Activated T-helper 1 cell treated with Interleukin-2 at 50 U/mL for 16 hours (primary cell): ENCODE results near the gene LCN6.
"Not testable (repeated sequence)": the region's sequence is repeated elsewhere in the genome, so short reads cannot be mapped to it uniquely, and the experiment has no call there.

Source experiments
- DNase-seq: peaks from one replicate; pipeline ENCODE4 v3.0.0-alpha.2; 2020; ENCODE audit warnings: low read depth

The LCN6 gene

GRCh38 chr9:136724772-136725171 is 23.6 kb downstream of the LCN6 start:
- DNase-seq, result no peak

DNA sequence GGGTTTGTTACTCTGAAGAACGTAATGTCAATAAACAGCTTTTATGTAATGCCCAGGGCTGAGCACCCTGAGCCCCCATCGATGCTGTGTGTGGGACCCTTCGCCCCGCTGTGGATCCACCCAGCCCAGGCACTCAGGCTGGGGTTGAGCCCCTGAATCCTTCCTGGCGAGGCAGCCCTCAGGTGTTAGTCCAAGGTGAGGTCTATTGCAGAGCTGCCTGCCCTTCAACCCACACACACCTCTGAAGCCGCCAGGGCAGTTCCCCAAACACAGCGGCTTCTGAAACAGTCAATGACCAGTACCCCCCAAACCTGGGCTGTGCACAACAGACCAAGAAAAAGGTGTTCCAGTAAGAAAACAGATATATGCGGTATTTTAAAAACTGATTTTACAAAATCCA is 24.3 kb downstream of the LCN6 start:
- no peak for DNase-seq

- DNase-seq, result no peak
These were observed 24.9 kb downstream of the LCN6 start for GRCh38 chr9:136723362-136723976.

- no peak for DNase-seq
These were observed 25.4 kb downstream of the LCN6 start for GRCh38 chr9:136722969-136723356.

DNA sequence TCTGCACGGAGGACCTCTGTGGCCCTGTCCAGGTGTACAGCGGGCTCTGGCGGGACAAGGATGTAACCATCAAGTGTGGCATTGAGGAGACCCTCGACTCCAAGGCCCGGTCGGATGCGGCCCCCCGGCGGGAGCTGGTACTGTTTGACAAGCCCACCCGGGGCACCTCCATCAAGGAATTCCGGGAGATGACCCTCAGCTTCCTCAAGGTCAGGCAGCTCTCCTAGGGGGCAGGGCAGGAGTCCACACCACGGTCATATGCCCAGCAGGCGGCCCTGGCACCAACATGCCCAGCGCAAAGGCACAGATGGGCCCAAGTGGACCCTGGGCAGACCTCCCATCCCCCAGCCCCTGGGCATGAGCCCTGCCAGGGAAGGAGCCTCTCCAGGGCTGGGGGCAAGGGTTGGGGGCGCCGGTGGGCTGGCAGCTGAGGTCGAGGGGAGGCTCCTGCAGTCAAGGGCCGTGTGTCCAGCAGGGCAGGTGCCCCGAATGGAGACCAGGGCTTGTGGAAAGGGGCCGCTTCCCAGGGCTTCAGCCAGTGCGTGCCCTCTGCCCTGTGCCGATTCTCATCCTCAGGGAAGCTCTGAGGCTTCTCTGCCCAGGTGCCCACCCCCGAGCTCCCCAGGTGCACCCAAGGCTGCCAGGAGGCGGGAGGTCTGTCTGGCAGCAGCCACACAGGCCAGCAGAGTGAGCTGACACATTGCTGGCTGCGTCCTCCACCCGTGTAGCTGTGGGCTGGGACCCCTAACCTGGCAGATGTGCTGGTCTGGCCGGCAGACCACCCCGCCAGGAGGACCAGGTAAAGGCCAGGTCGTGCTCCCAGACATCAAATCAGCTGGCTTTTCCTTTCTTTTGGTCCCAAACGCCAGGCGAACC is 26.0 kb downstream of the LCN6 start:
- no peak for DNase-seq

DNA sequence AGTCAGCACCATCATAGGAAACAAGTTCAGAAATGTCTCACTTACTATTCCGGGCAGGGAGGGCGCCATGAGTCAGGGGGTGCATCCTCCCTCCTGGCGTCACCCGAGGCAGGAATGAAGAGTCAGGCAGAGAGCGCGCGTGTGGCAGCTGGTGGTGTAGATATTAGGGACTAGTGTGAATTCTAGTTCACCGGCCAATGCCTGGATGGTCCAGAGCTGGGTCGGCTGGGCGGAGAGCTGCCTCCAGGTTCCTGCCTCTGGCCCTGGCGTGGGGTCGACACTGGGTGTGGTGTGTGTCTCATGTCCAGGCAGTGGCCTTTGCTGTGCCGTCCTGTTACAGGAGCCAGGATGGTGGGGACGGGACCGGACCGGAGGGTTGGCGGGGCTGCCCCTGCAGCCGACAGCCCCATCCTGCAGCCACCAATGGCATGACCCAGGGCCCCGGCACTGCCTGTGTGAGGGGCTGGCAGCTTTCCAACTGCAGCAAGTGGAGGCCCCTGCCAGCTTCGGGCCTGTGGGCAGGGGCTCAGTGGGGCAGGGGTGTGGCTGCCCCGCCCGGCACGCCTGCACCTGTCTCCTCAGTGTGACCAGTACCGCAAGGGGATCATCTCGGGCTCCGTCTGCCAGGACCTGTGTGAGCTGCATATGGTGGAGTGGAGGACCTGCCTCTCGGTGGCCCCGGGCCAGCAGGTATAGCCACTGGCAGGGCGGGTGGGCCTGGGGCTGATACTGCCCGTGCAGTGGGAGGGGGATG is 26.8 kb downstream of the LCN6 start:
- no peak for DNase-seq

GRCh38 chr9:136720898-136721338 is 27.4 kb downstream of the LCN6 start:
- no peak for DNase-seq

DNA sequence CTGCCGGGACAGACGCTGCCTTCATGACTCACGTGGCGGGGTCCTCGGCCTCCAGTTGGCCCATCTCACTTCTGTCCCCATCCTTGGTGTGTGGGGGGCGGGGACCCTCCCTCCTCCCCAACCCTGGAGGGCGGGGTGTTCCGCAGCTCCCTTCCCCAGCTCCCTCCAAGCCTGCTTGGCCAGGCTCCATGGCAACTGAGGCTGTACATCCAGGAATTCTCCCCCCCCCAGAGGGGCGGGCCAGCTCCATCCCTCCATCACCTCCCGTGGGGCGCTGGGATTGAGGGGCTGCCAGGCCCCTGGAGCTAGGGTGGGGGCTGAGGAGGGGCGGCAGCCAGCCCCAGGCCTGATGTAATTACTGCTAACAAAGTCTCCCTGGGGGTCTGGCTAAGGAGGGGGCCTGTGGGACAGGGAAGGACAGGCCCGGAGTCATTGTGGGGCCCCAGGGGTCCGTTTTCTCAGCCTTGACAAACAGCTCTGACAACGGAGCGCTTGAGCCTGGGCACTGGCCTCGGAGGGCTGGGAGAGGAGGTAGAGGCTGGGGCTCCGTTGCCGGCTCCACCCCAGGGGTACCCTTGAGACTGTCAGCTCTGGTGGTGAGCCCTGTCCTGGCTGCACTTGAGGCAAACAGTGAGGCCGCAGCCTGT is 28.0 kb downstream of the LCN6 start:
- no peak for DNase-seq

- DNase-seq, result no peak
These were observed 29.0 kb downstream of the LCN6 start for GRCh38 chr9:136719195-136719880.

GRCh38 chr9:136718345-136719194 is 29.8 kb downstream of the LCN6 start:
- no peak for DNase-seq

DNA sequence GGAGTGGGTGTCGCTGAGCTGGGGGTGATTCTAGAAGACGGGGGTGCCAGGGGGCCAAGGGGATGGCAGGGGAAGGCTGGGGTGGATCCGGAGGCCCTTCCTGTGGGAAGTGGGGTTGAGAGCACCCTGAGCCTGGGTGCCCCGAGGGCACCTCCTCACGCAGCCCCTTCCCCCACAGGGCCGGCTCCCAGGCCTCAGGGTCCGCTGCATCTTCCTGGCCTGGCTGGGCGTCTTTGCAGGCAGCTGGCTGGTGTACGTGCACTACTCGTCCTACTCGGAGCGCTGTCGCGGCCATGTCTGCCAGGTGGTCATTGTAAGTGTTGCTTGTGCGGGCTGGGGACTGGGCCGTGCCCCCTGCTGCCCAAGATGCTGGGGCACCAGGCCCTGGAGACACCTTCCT is 30.9 kb downstream of the LCN6 start:
- no peak for DNase-seq

GRCh38 chr9:136714893-136715274 is 33.4 kb downstream of the LCN6 start:
- DNase-seq, result no peak

DNA sequence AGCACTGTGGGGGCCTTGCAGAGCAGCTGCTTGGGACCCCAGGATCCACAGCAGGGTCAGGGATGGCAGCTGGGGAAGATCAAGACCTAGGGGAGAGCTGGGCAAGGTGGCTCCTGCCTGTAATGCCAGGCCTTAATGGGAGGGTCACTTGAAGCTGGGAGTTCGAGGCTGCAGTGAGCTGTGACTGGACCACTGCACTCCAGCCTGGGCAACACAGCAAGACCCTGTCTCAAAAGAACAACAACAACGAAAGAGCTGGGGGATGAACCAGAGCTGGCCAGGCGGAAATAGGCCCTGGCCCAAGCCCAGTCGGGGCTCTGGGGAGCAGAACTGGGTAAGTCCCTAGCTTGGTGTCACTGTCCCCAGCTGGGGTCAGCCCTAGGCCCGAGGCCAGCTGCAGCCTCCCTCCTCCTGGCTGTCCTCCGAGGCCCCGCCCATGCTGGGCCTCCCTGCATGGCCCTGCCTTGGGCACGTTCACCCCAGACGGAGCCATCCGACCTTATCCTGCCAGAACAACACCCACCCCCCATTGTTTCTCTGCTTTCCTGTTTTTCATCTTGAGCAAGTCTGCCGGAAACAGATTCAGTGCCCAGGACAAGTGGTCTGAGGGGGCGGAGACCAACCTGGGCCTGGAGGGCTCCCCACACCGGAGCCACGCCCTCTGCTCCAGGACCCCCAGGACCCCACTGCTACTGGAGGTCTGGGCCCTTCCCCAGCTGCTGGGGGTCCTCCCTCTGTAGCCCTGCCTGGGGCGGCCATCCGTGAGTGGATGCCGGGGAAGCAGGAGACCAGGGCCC is 34.0 kb downstream of the LCN6 start:
- DNase-seq, result no peak

DNA sequence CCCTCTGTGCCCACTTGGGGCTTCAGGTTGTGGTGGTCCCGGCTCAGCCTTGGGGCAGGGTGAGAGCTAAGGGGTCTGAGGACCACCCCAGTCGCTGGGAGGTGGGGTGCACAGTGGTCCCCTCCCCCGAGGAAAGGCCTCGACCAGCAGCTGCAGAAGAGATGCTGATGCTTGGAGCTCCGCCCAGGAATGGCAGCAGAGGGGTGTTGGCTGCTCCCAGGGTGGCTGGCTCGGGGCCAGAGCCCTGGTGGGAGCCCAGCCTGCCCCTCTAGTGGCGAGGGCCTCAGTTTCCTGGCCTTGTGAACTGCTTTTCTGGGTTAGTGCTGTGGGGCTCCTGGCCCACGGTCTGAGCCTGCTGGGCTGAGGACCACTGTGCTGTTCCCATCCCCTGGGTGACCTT is 34.8 kb downstream of the LCN6 start:
- DNase-seq, result no peak

DNA sequence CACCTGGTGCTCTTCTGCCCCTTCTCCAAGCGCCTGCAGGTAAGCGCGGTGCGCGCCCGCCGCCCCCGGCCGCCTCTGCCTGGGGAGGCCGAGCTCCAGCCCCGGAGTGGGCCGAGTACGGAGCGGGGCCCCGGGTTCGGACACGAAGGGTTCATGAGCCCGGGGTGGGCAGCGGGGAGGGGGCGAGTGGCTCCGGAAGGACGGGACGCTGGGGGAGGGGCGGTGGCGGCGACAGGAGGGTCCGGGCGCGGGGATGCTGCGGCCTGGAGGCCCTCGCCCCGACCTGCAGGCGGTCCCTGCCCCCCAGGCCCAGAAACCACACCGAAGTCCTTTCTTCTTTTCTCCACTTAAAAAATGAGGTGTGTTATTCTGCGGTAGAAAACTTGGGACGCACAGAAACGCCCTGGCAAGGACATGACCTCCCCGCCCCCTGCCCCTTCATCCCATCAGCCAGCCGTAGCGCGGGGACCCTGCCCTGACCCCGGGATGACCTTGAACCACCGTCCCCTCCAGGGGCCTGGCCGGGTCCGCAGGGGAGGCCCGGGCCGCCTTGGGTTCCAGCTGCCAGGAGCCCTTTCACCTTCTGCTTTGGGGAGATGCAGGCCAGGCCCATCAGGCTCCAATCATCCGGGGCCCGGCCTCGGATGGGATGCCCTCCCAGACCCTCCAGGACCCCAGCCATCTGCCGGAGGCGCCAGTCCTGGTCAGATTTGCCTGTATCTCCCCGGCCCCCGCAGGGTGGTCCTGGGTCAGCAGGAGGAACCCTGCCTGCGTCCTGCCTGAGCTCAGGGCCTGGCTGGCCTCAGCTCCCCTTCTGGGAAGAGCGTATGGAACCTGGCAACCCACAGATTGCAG is 35.4 kb downstream of the LCN6 start:
- DNase-seq, result no peak

DNA sequence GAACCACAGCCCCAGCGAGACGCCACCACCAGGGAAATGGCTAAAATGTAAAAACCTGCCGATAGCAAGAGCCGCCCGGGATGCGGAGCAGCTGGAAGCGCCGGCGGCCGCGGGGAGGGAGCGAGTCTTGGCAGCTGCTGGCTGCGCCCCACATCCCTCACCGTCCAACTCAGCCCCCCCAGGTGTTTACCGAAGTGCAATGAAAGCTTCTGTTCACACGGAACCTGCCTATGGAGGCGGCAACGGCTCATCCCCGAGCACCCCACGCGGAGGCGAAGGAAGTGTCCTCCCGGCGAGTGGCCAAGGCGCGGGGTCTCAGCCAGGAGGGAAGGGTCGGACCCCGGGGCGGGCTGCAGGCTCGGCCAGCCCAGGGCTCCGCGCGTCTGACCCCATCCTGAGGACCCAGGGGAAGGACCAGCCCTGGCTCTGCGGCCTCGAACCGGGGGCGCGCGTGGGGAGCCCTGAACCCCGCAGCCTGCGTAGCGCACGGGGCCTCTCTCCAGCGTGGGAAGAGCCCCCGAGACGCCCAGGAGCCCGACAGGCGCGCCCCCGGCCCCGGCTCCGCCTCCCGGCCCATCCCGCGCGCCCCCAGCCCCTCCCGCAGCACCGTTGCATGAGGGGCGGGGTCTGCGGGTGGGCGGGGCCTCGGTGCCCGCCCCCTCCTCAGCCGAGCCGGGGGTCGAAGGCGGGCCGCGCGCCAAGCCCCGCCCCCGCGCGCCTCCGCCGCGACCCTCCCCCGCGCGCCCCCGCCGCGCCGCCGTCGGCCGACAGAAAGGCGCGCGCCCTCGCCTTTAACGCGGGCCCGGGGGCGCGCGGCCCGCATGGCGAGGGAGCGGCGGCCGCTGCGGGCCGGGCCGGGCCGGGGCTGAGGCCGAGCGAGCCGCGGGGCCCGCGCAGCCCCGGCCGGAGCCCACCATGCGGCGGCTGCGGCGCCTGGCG is 36.3 kb downstream of the LCN6 start, which contains the start of gene DIPK1B:
Gene DIPK1B (plus strand): TSS at position 822 of the 939 bp plus-strand sequence. CDS start 94 bp downstream, at position 916.
- no peak for DNase-seq

DNA sequence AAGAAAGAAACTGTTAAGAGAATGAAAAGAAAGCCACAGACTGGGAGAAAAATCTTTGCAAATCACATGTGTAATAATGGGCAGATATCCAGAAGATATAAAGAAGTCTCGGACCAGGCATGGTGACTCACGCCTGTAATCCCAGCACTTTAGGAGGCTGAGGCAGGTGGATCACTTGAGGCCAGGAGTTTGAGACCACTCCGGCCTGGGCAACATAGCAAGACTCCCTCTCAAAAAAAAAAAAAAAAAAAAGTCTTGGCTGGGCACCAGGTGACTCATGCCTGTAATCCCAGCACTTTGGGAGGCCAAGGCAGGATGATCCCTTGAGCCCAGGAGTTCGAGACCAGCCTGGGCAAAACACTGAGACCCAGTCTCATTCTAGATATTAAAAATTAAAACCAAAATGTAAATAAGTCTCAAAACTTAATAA is 37.1 kb downstream of the LCN6 start:
- DNase-seq, result not testable (repeated sequence)

GRCh38 chr9:136710543-136710942 is 37.8 kb downstream of the LCN6 start:
- DNase-seq, result no peak
